KMS-11 (cell line): ENCODE measurements around the gene DMD.

Experiments used
- H2AFZ ChIP-seq: fragments of 200-600 bp; sonication (generic); 2 replicates; pipeline ENCODE4 v1.6.1; 2016; ENCODE audit warnings: antibody characterized with exemption, mixed run types, low read depth
- H3K27ac ChIP-seq: fragments of 200-600 bp; sonication (generic); 2 replicates; pipeline ENCODE4 v1.6.1; 2016; ENCODE audit warnings: mild to moderate bottlenecking, mixed run types
- H3K27me3 ChIP-seq: fragments of 200-600 bp; sonication (generic); 2 replicates; pipeline ENCODE4 v1.6.1; 2017; ENCODE audit warnings: mild to moderate bottlenecking, low read depth, mixed run types, moderate library complexity; ENCODE audit not compliant: insufficient read depth
- H3K36me3 ChIP-seq: fragments of 200-600 bp; sonication (generic); 2 replicates; pipeline ENCODE4 v1.6.1; 2017; ENCODE audit warnings: mild to moderate bottlenecking, mixed run types; ENCODE audit not compliant: insufficient read depth
- H3K4me1 ChIP-seq: fragments of 200-600 bp; sonication (generic); 2 replicates; pipeline ENCODE4 v1.6.1; 2016; ENCODE audit warnings: mild to moderate bottlenecking, low read depth, mixed run types; ENCODE audit not compliant: poor library complexity, severe bottlenecking
- H3K4me2 ChIP-seq: fragments of 200-600 bp; sonication (generic); 2 replicates; pipeline ENCODE4 v1.7.0; 2016; ENCODE audit warnings: mild to moderate bottlenecking, mixed run types
- H3K4me3 ChIP-seq: fragments of 200-600 bp; sonication (generic); IDR thresholded peaks from 2 replicates; pipeline ENCODE4 v1.6.1; 2017; ENCODE audit warnings: low read depth, low read length, mixed read lengths; ENCODE audit not compliant: insufficient read depth
- H3K79me2 ChIP-seq: fragments of 200-600 bp; sonication (generic); 2 replicates; pipeline ENCODE4 v1.6.1; 2016; ENCODE audit warnings: low read depth, mixed run types; ENCODE audit not compliant: insufficient read depth
- H3K9ac ChIP-seq: fragments of 200-600 bp; sonication (generic); 2 replicates; pipeline ENCODE4 v1.6.1; 2016; ENCODE audit warnings: mild to moderate bottlenecking, mixed run types
- H4K20me1 ChIP-seq: fragments of 200-600 bp; sonication (generic); 2 replicates; pipeline ENCODE4 v1.6.1; 2016; ENCODE audit warnings: mild to moderate bottlenecking, mixed run types; ENCODE audit not compliant: insufficient read depth
- TF ChIP-seq, protein P1 (sequence below): fragments of 200-600 bp; sonication (generic); conservative IDR thresholded peaks from 2 replicates; pipeline ENCODE4 v1.6.1; 2017; ENCODE audit warnings: low read depth, mild to moderate bottlenecking, antibody characterized with exemption, low read length, moderate library complexity, mixed read lengths

Gene DMD

DNA sequence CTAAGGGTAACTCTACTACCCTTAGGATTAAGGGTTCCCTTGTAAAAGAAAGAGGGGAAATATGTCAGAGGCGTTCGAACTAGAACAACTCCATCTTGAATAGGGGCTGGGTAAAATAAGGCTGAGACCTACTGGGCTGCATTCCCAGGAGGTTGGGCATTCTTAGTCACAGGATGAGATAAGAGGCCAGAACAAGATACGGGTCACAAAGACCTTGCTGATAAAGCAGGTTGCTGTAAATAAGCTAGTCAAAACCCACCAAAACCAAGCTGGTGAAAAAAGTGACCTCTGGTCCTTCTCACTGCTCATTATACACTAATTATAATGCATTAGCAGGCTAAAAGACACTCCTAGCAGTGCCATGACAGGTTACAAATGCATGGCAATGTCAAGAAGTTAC is 922.0 kb downstream of the DMD start:
- no peaks in the 10 kb centered on the region for H3K27me3 ChIP-seq
- H4K20me1 ChIP-seq = no peaks in the 10 kb centered on the region
- H3K4me3 ChIP-seq = no peak overlapping the region
- TF ChIP-seq, protein P1, sequence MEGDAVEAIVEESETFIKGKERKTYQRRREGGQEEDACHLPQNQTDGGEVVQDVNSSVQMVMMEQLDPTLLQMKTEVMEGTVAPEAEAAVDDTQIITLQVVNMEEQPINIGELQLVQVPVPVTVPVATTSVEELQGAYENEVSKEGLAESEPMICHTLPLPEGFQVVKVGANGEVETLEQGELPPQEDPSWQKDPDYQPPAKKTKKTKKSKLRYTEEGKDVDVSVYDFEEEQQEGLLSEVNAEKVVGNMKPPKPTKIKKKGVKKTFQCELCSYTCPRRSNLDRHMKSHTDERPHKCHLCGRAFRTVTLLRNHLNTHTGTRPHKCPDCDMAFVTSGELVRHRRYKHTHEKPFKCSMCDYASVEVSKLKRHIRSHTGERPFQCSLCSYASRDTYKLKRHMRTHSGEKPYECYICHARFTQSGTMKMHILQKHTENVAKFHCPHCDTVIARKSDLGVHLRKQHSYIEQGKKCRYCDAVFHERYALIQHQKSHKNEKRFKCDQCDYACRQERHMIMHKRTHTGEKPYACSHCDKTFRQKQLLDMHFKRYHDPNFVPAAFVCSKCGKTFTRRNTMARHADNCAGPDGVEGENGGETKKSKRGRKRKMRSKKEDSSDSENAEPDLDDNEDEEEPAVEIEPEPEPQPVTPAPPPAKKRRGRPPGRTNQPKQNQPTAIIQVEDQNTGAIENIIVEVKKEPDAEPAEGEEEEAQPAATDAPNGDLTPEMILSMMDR = no peak
- no peak overlapping the region for H3K27ac ChIP-seq
- H3K36me3 ChIP-seq = no peaks in the 10 kb centered on the region
- H2AFZ ChIP-seq = no peak overlapping the region
- no peak overlapping the region for H3K9ac ChIP-seq
- H3K79me2 ChIP-seq = no peaks in the 10 kb centered on the region
- no peaks in the 10 kb centered on the region for H3K4me1 ChIP-seq
- no peak overlapping the region for H3K4me2 ChIP-seq

GRCh38 chrX:32281853-32282252 is 929.5 kb downstream of the DMD start:
- no peaks in the 10 kb centered on the region for H4K20me1 ChIP-seq
- no peak overlapping the region for H3K9ac ChIP-seq
- TF ChIP-seq, protein P1 = no peak
- H3K27me3 ChIP-seq = no peaks in the 10 kb centered on the region
- H3K36me3 ChIP-seq = no peaks in the 10 kb centered on the region
- H3K79me2 ChIP-seq = no peaks in the 10 kb centered on the region
- H3K4me3 ChIP-seq = no peak overlapping the region
- H2AFZ ChIP-seq = no peak overlapping the region
- no peaks in the 10 kb centered on the region for H3K4me1 ChIP-seq
- no peak overlapping the region for H3K4me2 ChIP-seq
- no peak overlapping the region for H3K27ac ChIP-seq

- H4K20me1 ChIP-seq = no peaks in the 10 kb centered on the region
- TF ChIP-seq, protein P1 = no peak
- H3K36me3 ChIP-seq = no peaks in the 10 kb centered on the region
- H3K4me1 ChIP-seq = no peaks in the 10 kb centered on the region
- H3K4me2 ChIP-seq = no peak overlapping the region
- no peak overlapping the region for H3K4me3 ChIP-seq
- no peaks in the 10 kb centered on the region for H3K79me2 ChIP-seq
- H3K9ac ChIP-seq = no peak overlapping the region
- no peak overlapping the region for H3K27ac ChIP-seq
- H2AFZ ChIP-seq = no peak overlapping the region
- no peaks in the 10 kb centered on the region for H3K27me3 ChIP-seq
Observed at GRCh38 chrX:32280921-32281320, 930.4 kb downstream of the DMD start.

DNA sequence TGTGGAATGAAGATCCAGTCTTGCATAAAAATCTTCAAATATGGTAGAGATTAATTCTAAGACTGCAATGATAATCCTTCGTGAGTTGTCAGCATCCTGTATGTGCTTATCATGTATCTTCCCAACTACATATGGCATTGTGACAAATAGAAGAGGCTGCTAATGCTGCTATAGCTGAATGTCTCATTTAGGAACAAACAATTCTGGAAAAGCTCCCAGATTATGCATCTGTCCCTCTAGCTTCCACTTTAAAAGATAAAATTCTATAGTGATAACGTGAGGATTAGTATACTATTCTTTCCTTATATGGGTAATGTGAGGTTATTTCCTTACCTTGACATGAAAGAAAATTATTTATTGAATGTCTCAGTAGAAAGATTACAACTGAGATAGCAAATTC is 930.9 kb downstream of the DMD start:
- Histone ChIP-seq H3K4me3 (no peak overlapping the region), H3K36me3 (no peaks in the 10 kb centered on the region), H2AFZ (no peak overlapping the region), H3K9ac (no peak overlapping the region), H3K4me1 (no peaks in the 10 kb centered on the region), H4K20me1 (no peaks in the 10 kb centered on the region), H3K27ac (no peak overlapping the region), H3K79me2 (no peaks in the 10 kb centered on the region), H3K4me2 (no peak overlapping the region), H3K27me3 (no peaks in the 10 kb centered on the region)
- TF ChIP-seq, protein P1 = no peak
